ENCODE results near the gene FBXO27. TPM values are rescaled to one million over a fixed set of nuclear protein-coding genes. Genes with fewer than 3 reads are reported as not detected.

Gene FBXO27
- total and polyA plus RNA-seq, 4 experiments from 2014 or later, result 0.42 to 1.4 (median 0.75) TPM

DNA sequence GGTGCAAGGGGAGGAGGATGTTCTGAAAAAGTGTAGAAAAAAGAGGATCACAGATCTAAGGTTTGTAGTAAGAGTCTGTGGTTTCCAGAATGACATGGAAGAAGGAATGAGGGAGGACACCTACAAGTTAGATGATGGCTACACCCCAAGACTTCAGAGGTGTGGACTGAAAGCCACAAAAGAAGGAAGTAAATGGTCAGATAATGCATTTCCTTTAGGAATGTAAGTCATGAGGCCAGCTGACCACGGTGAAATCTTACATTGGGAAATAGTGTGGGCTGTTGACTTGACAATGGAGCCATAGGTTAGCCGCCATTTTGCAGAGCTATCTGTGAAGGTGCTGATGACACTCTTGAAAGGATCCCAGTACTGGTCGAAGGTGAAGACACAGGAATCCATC lies 25.3 kb upstream of the FBXO27 start:
- Mint-ChIP-seq H3K4me3 (no peak overlapping the region), H3K4me1 (peaks cover 6 to 11% (median 8%) of the 10 kb centered on the region in 4 donors), H3K36me3 (no peaks in the 10 kb centered on the region), H3K27me3 (peaks cover 0 to 2% of the 10 kb centered on the region in 2 donors), H3K9me3 (peaks cover 0 to 3% (median 0%) of the 10 kb centered on the region in 8 donors), H3K27ac (peak overlapping the region in 1 of 7 donors; percentile 70)
- Histone ChIP-seq H3K9me3 (ENCODE audit: control insufficient read depth in 1 of 2, low read length in 2 of 2) (no peaks in the 10 kb centered on the region), H3K36me3 (ENCODE audit: insufficient read depth, low read length) (no peaks in the 10 kb centered on the region), H3K27ac (ENCODE audit: low read depth, low read length) (no peak overlapping the region), H3K4me1 (ENCODE audit: insufficient read depth, low read length) (no peaks in the 10 kb centered on the region), H3K4me3 (ENCODE audit: low read length in 2 of 2) (no peak overlapping the region), H3K27me3 (ENCODE audit: insufficient read depth, low read length) (no peaks in the 10 kb centered on the region)
- ChIA-PET CTCF (ENCODE audit: partially characterized antibody) (no interaction called here), POLR2A (ENCODE audit: partially characterized antibody) (no interaction called here)
- intact Hi-C loops (cut with micrococcal nuclease), result no loop called here
- no peak for DNase-seq

DNA sequence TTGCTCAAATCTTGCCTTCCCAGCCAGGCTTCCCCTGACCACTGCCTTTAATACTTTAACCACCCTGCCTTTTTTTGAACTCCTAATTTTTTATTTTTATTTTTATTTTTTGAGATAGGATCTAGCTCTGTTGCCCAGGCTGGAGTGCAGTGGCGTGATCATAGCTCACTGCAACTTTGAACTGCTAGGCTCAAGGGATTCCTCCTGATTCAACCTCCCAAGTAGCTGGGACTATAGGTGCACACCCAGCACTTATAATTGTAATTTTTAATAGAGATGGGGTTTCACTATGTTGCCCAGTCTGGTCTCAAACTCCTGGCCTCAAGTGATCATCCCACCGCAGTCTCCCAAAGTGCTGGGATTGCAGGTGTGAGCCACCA lies 21.7 kb upstream of the FBXO27 start:
- no peaks in the 10 kb centered on the region for H3K36me3 ChIP-seq (ENCODE audit: insufficient read depth, low read length)
- no peak overlapping the region for H3K4me3 ChIP-seq (ENCODE audit: low read length in 2 of 2)
- H3K36me3 Mint-ChIP-seq, result no peaks in the 10 kb centered on the region
- H3K4me1 Mint-ChIP-seq, result peaks cover 0 to 3% (median 0%) of the 10 kb centered on the region in 4 donors
- H3K27me3 Mint-ChIP-seq, result peaks cover 0 to 2% of the 10 kb centered on the region in 2 donors
- H3K4me3 Mint-ChIP-seq, result no peak overlapping the region
- no peaks in the 10 kb centered on the region for H3K9me3 ChIP-seq (ENCODE audit: control insufficient read depth in 1 of 2, low read length in 2 of 2)
- intact Hi-C loops (cut with micrococcal nuclease), result loop anchor here (5.0 kb wide), 1 partner anchor 273 kb away; no protein-coding TSS in a partner anchor
- no peaks in the 10 kb centered on the region for H3K9me3 Mint-ChIP-seq
- ChIA-PET CTCF (ENCODE audit: partially characterized antibody) (interaction anchor here (1.0 to 2.1 kb wide), 3 partner anchors 18 to 68 kb away, joined by 3 to 6 read pairs (median 3); no protein-coding TSS in a partner anchor), POLR2A (ENCODE audit: partially characterized antibody) (no interaction called here)
- H3K4me1 ChIP-seq (ENCODE audit: insufficient read depth, low read length), result no peaks in the 10 kb centered on the region
- H3K27me3 ChIP-seq (ENCODE audit: insufficient read depth, low read length), result no peaks in the 10 kb centered on the region
- H3K27ac ChIP-seq (ENCODE audit: low read depth, low read length), result no peak overlapping the region
- no peak for DNase-seq
- H3K27ac Mint-ChIP-seq, result peak overlapping the region in 2 of 7 donors; percentile 22 to 52

DNA sequence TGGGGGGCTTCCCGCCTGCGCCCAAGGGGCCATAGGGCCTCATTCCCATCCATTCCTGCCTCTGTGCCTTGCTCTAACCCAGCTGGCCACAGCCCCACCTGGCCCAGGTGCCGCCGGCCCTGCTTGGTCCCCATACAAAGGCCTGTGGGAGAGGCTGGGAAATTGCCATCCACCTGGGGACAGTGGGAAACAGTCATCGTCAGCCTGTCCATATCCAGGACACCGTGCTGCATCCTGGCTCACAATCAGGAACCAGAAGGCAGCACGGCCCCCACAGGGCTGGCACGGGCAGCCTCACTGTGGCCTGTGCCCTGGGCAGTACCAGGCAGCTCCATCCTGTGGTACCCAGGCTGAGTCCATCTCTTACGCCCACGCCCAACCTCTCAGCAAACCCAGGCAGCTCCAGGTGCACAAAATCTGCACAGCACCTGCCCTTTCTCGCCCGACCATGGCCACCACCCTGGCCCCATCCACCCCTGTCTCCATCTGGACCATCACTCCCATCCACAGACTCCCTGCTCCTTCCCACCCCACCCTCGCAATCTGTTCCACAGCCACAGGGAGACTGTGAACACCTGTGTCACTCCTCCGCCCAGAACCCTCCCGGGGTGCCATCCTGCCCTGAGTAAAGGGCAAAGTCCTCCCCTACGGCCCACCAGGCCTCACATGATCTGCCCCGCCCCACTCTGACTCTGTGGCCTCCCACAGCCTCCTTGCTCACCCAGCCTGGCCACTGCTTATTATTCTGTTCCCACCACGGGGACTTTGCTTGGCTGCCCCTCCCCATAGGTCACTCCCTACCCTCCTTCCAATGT lies 21.1 kb upstream of the FBXO27 start:
- Mint-ChIP-seq H3K4me3 (no peak overlapping the region), H3K9me3 (no peaks in the 10 kb centered on the region), H3K36me3 (no peaks in the 10 kb centered on the region), H3K27me3 (peaks cover 0 to 2% of the 10 kb centered on the region in 2 donors), H3K4me1 (peaks cover 0 to 3% (median 0%) of the 10 kb centered on the region in 4 donors), H3K27ac (peak overlapping the region in 2 of 7 donors; percentile 22 to 52)
- Histone ChIP-seq H3K36me3 (ENCODE audit: insufficient read depth, low read length) (no peaks in the 10 kb centered on the region), H3K27me3 (ENCODE audit: insufficient read depth, low read length) (no peaks in the 10 kb centered on the region), H3K4me3 (ENCODE audit: low read length in 2 of 2) (no peak overlapping the region), H3K4me1 (ENCODE audit: insufficient read depth, low read length) (no peaks in the 10 kb centered on the region), H3K27ac (ENCODE audit: low read depth, low read length) (no peak overlapping the region), H3K9me3 (ENCODE audit: control insufficient read depth in 1 of 2, low read length in 2 of 2) (no peaks in the 10 kb centered on the region)
- POLR2A ChIA-PET (ENCODE audit: partially characterized antibody), result no interaction called here
- CTCF ChIA-PET (ENCODE audit: partially characterized antibody), result interaction anchor here (1.0 to 2.1 kb wide), 3 partner anchors 19 to 68 kb away, joined by 3 to 6 read pairs (median 3); no protein-coding TSS in a partner anchor
- intact Hi-C loops (cut with micrococcal nuclease), result loop anchor here (5.0 kb wide), 1 partner anchor 274 kb away; no protein-coding TSS in a partner anchor
- no peak for DNase-seq

DNA sequence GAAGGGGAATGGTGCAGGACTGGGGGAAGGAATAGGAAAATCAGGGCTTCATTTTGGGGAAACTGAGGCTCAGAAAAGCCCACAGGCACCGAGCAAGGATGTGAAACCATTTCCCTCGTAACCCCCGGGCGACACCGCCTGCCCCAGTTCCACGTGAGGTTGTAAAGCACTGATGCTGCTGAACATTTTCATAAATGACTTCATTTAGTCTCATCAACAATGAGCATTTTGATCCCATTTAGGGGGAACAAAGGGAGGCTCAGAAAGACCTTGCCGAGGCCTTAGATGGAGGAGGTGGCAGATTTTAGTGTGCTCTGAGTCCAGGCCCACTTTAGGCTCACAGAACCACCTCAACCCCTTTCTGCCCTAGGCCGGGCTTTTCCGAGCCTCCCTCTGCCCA lies 20.5 kb upstream of the FBXO27 start:
- no peaks in the 10 kb centered on the region for H3K9me3 ChIP-seq (ENCODE audit: control insufficient read depth in 1 of 2, low read length in 2 of 2)
- Mint-ChIP-seq H3K4me3 (no peak overlapping the region), H3K9me3 (no peaks in the 10 kb centered on the region), H3K27me3 (peaks cover 0 to 2% of the 10 kb centered on the region in 2 donors), H3K27ac (no peak overlapping the region), H3K4me1 (peaks cover 0 to 3% (median 0%) of the 10 kb centered on the region in 4 donors), H3K36me3 (no peaks in the 10 kb centered on the region)
- H3K4me1 ChIP-seq (ENCODE audit: insufficient read depth, low read length), result no peaks in the 10 kb centered on the region
- ChIA-PET CTCF (ENCODE audit: partially characterized antibody) (interaction anchor here (0.6 to 2.3 kb wide), 10 partner anchors 9 to 275 kb away, joined by 3 to 18 read pairs (median 5); no protein-coding TSS in a partner anchor), POLR2A (ENCODE audit: partially characterized antibody) (interaction anchor here (1.8 kb wide), 1 partner anchor 21 kb away, joined by 7 read pairs; no protein-coding TSS in a partner anchor)
- no peak overlapping the region for H3K27ac ChIP-seq (ENCODE audit: low read depth, low read length)
- H3K4me3 ChIP-seq (ENCODE audit: low read length in 2 of 2), result no peak overlapping the region
- H3K27me3 ChIP-seq (ENCODE audit: insufficient read depth, low read length), result no peaks in the 10 kb centered on the region
- no peaks in the 10 kb centered on the region for H3K36me3 ChIP-seq (ENCODE audit: insufficient read depth, low read length)
- intact Hi-C loops (cut with micrococcal nuclease), result loop anchor here (1.0 to 5.0 kb wide), 4 partner anchors 20 to 274 kb away; no protein-coding TSS in a partner anchor
- no peak for DNase-seq

DNA sequence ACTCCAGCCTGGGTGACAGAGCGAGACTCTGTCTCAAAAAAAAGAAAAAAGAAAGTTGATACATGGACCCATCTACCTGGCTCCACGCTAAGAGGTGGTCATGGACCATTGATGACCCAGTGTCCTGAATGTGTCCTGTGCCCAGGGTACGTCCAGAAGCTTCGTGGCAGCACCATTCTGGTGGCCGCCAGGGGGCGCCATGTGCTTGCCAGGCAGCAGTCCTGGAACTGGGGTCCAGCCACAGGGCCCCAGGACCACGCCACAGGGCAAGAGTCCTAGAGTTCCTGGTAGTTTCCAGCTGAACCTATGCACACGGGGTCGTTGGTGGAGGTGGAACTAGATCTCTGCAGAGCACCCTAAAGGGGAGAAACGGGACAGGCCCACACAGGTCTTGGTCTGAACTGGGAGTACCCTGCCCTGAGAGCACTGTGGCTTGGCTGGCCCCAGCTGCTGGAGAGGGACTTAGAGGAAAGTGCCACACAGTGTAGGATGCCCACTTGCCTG lies 19.9 kb upstream of the FBXO27 start:
- DNase-seq, result peak; percentile 58 to 68 (median 62)
- Mint-ChIP-seq H3K36me3 (no peaks in the 10 kb centered on the region), H3K27me3 (peaks cover 0 to 2% of the 10 kb centered on the region in 2 donors), H3K4me3 (no peak overlapping the region), H3K27ac (peak overlapping the region in 3 of 7 donors; percentile 29 to 85 (median 77)), H3K9me3 (no peaks in the 10 kb centered on the region), H3K4me1 (peaks cover 0 to 3% (median 0%) of the 10 kb centered on the region in 4 donors)
- Histone ChIP-seq H3K27me3 (ENCODE audit: insufficient read depth, low read length) (no peaks in the 10 kb centered on the region), H3K27ac (ENCODE audit: low read depth, low read length) (no peak overlapping the region), H3K4me3 (ENCODE audit: low read length in 2 of 2) (no peak overlapping the region), H3K36me3 (ENCODE audit: insufficient read depth, low read length) (no peaks in the 10 kb centered on the region), H3K4me1 (ENCODE audit: insufficient read depth, low read length) (no peaks in the 10 kb centered on the region), H3K9me3 (ENCODE audit: control insufficient read depth in 1 of 2, low read length in 2 of 2) (no peaks in the 10 kb centered on the region)
- POLR2A ChIA-PET (ENCODE audit: partially characterized antibody), result interaction anchor here (1.8 kb wide), 1 partner anchor 21 kb away, joined by 7 read pairs; no protein-coding TSS in a partner anchor
- CTCF ChIA-PET (ENCODE audit: partially characterized antibody), result interaction anchor here (0.6 to 2.3 kb wide), 15 partner anchors 9 to 276 kb away, joined by 3 to 18 read pairs (median 5); no protein-coding TSS in a partner anchor
- intact Hi-C loops (cut with micrococcal nuclease), result loop anchor here (1.0 to 5.0 kb wide), 4 partner anchors 21 to 275 kb away; no protein-coding TSS in a partner anchor

DNA sequence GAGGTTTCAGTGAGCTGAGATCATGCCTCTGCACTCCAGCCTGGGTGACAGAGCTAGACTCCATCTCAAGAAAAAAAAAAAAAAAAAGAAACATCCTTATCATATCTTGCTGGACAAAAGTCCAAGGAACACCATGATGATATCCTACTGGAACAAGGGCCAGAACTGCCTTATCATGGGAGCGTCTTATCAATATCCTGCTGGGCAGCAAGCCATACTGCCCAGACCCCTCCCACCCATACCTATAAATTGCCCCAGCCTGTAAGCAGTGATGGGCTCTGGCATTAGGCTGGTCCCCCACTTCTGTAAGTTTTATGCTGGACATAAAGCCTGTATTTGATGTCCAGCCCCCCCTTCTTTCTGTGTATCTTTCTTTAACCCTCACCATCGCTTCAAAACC lies 14.7 kb upstream of the FBXO27 start:
- Histone ChIP-seq H3K27ac (ENCODE audit: low read depth, low read length) (no peak overlapping the region), H3K27me3 (ENCODE audit: insufficient read depth, low read length) (no peaks in the 10 kb centered on the region), H3K9me3 (ENCODE audit: control insufficient read depth in 1 of 2, low read length in 2 of 2) (no peaks in the 10 kb centered on the region), H3K36me3 (ENCODE audit: insufficient read depth, low read length) (no peaks in the 10 kb centered on the region), H3K4me3 (ENCODE audit: low read length in 2 of 2) (no peak overlapping the region), H3K4me1 (ENCODE audit: insufficient read depth, low read length) (no peaks in the 10 kb centered on the region)
- Mint-ChIP-seq H3K36me3 (no peaks in the 10 kb centered on the region), H3K27ac (no peak overlapping the region), H3K27me3 (peaks cover 0 to 1% of the 10 kb centered on the region in 2 donors), H3K9me3 (no peaks in the 10 kb centered on the region), H3K4me1 (peaks cover 0 to 4% (median 0%) of the 10 kb centered on the region in 4 donors), H3K4me3 (no peak overlapping the region)
- intact Hi-C loops (cut with micrococcal nuclease), result no loop called here
- CTCF ChIA-PET (ENCODE audit: partially characterized antibody), result no interaction called here
- no peak for DNase-seq
- POLR2A ChIA-PET (ENCODE audit: partially characterized antibody), result no interaction called here
